ENCODE results near the gene PCGF1.

- TF ChIP-seq EZH2phosphoT487 (IDR thresholded peaks at IDR 0.05; ENCODE audit: insufficient read depth, low read depth) (no peak), EZH2 (IDR thresholded peaks at IDR 0.05; ENCODE audit: insufficient read depth, poor library complexity, severe bottlenecking) (no peak)
Observed at GRCh38 chr2:74544634-74545033, 37.1 kb upstream of the PCGF1 start.
